ENCODE results near the gene RHBDF1. TPM values are rescaled to one million over a fixed set of nuclear protein-coding genes. Genes with fewer than 3 reads are reported as not detected.

The RHBDF1 gene
- total and polyA plus RNA-seq, 9 of the 15 experiments (the other 6 are each of a cell fraction or from before 2014, with no cell fraction given), result 1.0 to 8.2 (median 4.2) TPM

- Histone ChIP-seq H3K36me3 (ENCODE audit: control insufficient read depth, insufficient read depth, low read length) (peaks cover 63% of the 10 kb centered on the region; the same call in 2 of the 3 replicates), H3K4me3 (no peak overlapping the region), H4K20me1 (replicated peaks; ENCODE audit: control insufficient read depth, insufficient read depth, low read length) (no peaks in the 10 kb centered on the region), H3K4me2 (ENCODE audit: insufficient read depth, low read length) (no peak overlapping the region), H3K79me2 (ENCODE audit: control insufficient read depth, insufficient read depth, low read length) (no peaks in the 10 kb centered on the region), H3K9me1 (ENCODE audit: control insufficient read depth, insufficient read depth, low read length) (no peaks in the 10 kb centered on the region), H3K4me1 (replicated peaks in 1 of 2; ENCODE audit: control insufficient read depth in 2 of 2, insufficient read depth in 2 of 2, low read length in 2 of 2) (peaks cover 14 to 51% of the 10 kb centered on the region in 2 experiments; a peak in 4 of 5 replicates), H3K27me3 (ENCODE audit: control insufficient read depth in 2 of 2, insufficient read depth in 2 of 2, low read length in 2 of 2) (no peaks in the 10 kb centered on the region), H3K27ac (ENCODE audit: extremely low read depth, low read depth, low read length) (no peak overlapping the region), H3K9ac (ENCODE audit: insufficient read depth in 1 of 2, low read depth in 2 of 2, low read length in 2 of 2) (peak overlapping the region in 1 of 2 experiments; percentile 18; a peak in 1 of 4 replicates), H3K9me3 (replicated peaks; ENCODE audit: control insufficient read depth, insufficient read depth, low read depth, low read length) (no peaks in the 10 kb centered on the region), H2AFZ (ENCODE audit: low read depth, low read length) (no peak overlapping the region)
- ATAC-seq (peak; percentile 22; the same call in 2 of the 3 replicates), FAIRE-seq (peak; percentile 56), DNase-seq (ENCODE audit: extremely low read depth in 1 of 4, low spot score in 3 of 4) (no peak)
- intact Hi-C loops (cut with micrococcal nuclease) (no loop called here), in situ Hi-C loops (cut with MboI) (no loop called here)
- WGBS (ENCODE audit: insufficient coverage, low coverage, missing lambda C conversion rate), result 71% methylated on average over 9 of the region's 9 CpGs
- ChIA-PET POLR2A (interaction anchor here (0.6 to 2.7 kb wide), 9 partner anchors 9 to 163 kb away, joined by 3 to 11 read pairs (median 4); partner anchors contain the start of gene MPG), CTCF (ENCODE audit: low intra/inter-chr PET ratio) (interaction anchor here (0.8 kb wide), 1 partner anchor 26 kb away, joined by 3 read pairs; no protein-coding TSS in a partner anchor)
- no peak for TF ChIP-seq TCF7 (IDR thresholded peaks at IDR 0.05; ENCODE audit: borderline replicate concordance)
- TF ChIP-seq ZNF263 (CRISPR knock-in tag; IDR thresholded peaks at IDR 0.05; ENCODE audit: borderline replicate concordance), result peak; percentile 89
- no peak for TF ChIP-seq MYC (IDR thresholded peaks at IDR 0.05; ENCODE audit: low read depth, low read length)
- TF ChIP-seq MYC (CRISPR knock-in tag; IDR thresholded peaks at IDR 0.05; ENCODE audit: borderline replicate concordance, low read depth), result no peak
- no TSS peak for BruUV-seq (replicated peaks)
Observed at GRCh38 chr16:91484-91883, 19.1 kb upstream of the RHBDF1 start.
